Uterus (tissue), 2 donors: Measurements from ENCODE around the gene FAM3B.

Experiments used
- POLR2A ChIP-seq, 2 donors: fragments of 450-650 bp; IDR thresholded peaks; one replicate each; pipeline ENCODE4 v1.6.1; 2016; ENCODE audit warnings: antibody characterized with exemption in 2 of 2, mild to moderate bottlenecking in 1 of 2, moderate library complexity in 1 of 2
- TF ChIP-seq, protein P1 (sequence below), 4 experiments: fragments of 200-600 bp in 2 of 4; fragments of 450-650 bp in 2 of 4; sonication (generic) in 2 of 4; IDR thresholded peaks; one replicate each; pipeline ENCODE4 v1.5.1; 2016 to 2019; ENCODE audit warnings: antibody characterized with exemption in 4 of 4, mild to moderate bottlenecking in 2 of 4, moderate library complexity in 1 of 4

DNA sequence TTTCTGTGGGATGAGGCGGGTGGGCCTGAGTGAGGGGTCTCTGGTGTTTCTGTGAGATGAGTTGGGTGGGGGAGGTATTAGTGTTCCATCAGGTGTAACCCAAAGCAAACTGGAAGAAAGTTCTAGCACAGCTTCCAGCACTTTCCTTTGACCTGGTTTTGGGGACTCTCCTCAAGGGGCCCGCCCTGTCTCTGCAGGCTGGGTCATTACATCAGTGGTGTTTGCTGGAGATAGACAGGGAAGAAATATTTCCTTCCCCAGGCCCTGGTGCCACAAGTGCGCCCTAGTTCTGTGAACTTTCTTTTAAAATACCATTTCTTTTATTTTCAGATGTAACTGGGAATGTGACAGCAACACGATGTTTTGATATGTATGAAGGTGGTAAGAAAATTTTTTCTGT lies 28.8 kb downstream of the FAM3B start:
- no peak for TF ChIP-seq POLR2A (IDR thresholded peaks at IDR 0.05)
- TF ChIP-seq, protein P1, sequence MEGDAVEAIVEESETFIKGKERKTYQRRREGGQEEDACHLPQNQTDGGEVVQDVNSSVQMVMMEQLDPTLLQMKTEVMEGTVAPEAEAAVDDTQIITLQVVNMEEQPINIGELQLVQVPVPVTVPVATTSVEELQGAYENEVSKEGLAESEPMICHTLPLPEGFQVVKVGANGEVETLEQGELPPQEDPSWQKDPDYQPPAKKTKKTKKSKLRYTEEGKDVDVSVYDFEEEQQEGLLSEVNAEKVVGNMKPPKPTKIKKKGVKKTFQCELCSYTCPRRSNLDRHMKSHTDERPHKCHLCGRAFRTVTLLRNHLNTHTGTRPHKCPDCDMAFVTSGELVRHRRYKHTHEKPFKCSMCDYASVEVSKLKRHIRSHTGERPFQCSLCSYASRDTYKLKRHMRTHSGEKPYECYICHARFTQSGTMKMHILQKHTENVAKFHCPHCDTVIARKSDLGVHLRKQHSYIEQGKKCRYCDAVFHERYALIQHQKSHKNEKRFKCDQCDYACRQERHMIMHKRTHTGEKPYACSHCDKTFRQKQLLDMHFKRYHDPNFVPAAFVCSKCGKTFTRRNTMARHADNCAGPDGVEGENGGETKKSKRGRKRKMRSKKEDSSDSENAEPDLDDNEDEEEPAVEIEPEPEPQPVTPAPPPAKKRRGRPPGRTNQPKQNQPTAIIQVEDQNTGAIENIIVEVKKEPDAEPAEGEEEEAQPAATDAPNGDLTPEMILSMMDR (IDR thresholded peaks at IDR 0.05) = no peak
